ENCODE measurements around the gene MUC21.
"Not testable (repeated sequence)": the region's sequence is repeated elsewhere in the genome, so short reads cannot be mapped to it uniquely, and the experiment has no call there.

Gene MUC21

GRCh38 chr6:30970946-30971345, 12.6 kb upstream of the MUC21 start:
- no peak for DNase-seq

- DNase-seq: no peak
Observed at GRCh38 chr6:30972816-30973215, 10.7 kb upstream of the MUC21 start.

- no peak for DNase-seq
Observed at GRCh38 chr6:30974490-30975252, 8.8 kb upstream of the MUC21 start.

- no peak for DNase-seq
Observed at GRCh38 chr6:30979141-30979540, 4.4 kb upstream of the MUC21 start.

GRCh38 chr6:30979690-30980089, 3.8 kb upstream of the MUC21 start:
- no peak for DNase-seq

- DNase-seq: peak; percentile 47
Observed at GRCh38 chr6:30981942-30982772, 1.4 kb upstream of the MUC21 start.

GRCh38 chr6:30985490-30985889, 2.0 kb downstream of the MUC21 start:
- DNase-seq: no peak

GRCh38 chr6:30987304-30987703, 3.8 kb downstream of the MUC21 start:
- no peak for DNase-seq

- no peak for DNase-seq
Observed at GRCh38 chr6:30988209-30988825, 4.8 kb downstream of the MUC21 start.

- DNase-seq: no peak
Observed at GRCh38 chr6:30990422-30991086, 7.0 kb downstream of the MUC21 start.

- no peak for DNase-seq
Observed at GRCh38 chr6:30991891-30992290, 8.4 kb downstream of the MUC21 start.

- DNase-seq: no peak
Observed at GRCh38 chr6:30997301-30997700, 13.8 kb downstream of the MUC21 start.

- DNase-seq: no peak
Observed at GRCh38 chr6:30998785-30999184, 15.3 kb downstream of the MUC21 start.

GRCh38 chr6:31000067-31000860, 16.7 kb downstream of the MUC21 start:
- DNase-seq: not testable (repeated sequence)

GRCh38 chr6:31001281-31001888, 17.9 kb downstream of the MUC21 start:
- no peak for DNase-seq

- no peak for DNase-seq
Observed at GRCh38 chr6:31002471-31002870, 19.0 kb downstream of the MUC21 start.

- DNase-seq: no peak
Observed at GRCh38 chr6:31004794-31005193, 21.3 kb downstream of the MUC21 start.

GRCh38 chr6:31005249-31006020, 21.9 kb downstream of the MUC21 start:
- no peak for DNase-seq

- DNase-seq: peak; percentile 20
Observed at GRCh38 chr6:31007694-31008093, 24.2 kb downstream of the MUC21 start.

GRCh38 chr6:31008165-31008564, 24.6 kb downstream of the MUC21 start:
- no peak for DNase-seq

- DNase-seq: no peak
Observed at GRCh38 chr6:31009731-31010130, 26.2 kb downstream of the MUC21 start.
